Mucosa of rectum (tissue), 2 donors: ENCODE results near the gene MYL3.
A peak's percentile ranks its signal among the peaks of the same experiment; 100 is the strongest.

ENCODE experiments used
- H3K27ac ChIP-seq, 2 donors: one replicate each; pipeline ENCODE4 v1.7.0; 2013; ENCODE audit warnings: inconsistent platforms in 2 of 2, low read depth in 2 of 2, low read length in 2 of 2
- H3K27me3 ChIP-seq, 2 donors: one replicate each; pipeline ENCODE4 v1.7.0; 2013; ENCODE audit warnings: low read length in 2 of 2; ENCODE audit not compliant: control insufficient read depth in 2 of 2, insufficient read depth in 2 of 2
- H3K36me3 ChIP-seq, 2 donors: one replicate each; pipeline ENCODE4 v1.7.0; 2013; ENCODE audit warnings: low read length in 2 of 2; ENCODE audit not compliant: control insufficient read depth in 2 of 2, insufficient read depth in 2 of 2
- H3K4me1 ChIP-seq, 2 donors: one replicate each; pipeline ENCODE4 v1.7.0; 2013; ENCODE audit warnings: low read length in 2 of 2, mild to moderate bottlenecking in 1 of 2; ENCODE audit not compliant: control insufficient read depth in 2 of 2, insufficient read depth in 2 of 2
- H3K4me3 ChIP-seq, 2 donors: one replicate each; pipeline ENCODE4 v1.7.0; 2013; ENCODE audit warnings: low read length in 2 of 2
- H3K9ac ChIP-seq, 2 donors: one replicate each; pipeline ENCODE4 v1.7.0; 2013; ENCODE audit warnings: low read length in 2 of 2, low read depth in 1 of 2, mild to moderate bottlenecking in 1 of 2
- H3K9me3 ChIP-seq, 2 donors: one replicate each; pipeline ENCODE4 v1.7.0; 2013; ENCODE audit warnings: low read length in 2 of 2; ENCODE audit not compliant: control insufficient read depth in 2 of 2
- donor health status: healthy.
- donor health status: Normal muscosa, but diverticular disease.

Gene MYL3

GRCh38 chr3:46875560-46875959 lies 12.3 kb upstream of the MYL3 start:
- Histone ChIP-seq H3K27me3 (peaks cover 3 to 5% of the 10 kb centered on the region in 2 donors), H3K9ac (no peak overlapping the region), H3K4me1 (no peaks in the 10 kb centered on the region)

GRCh38 chr3:46874430-46874829 lies 11.2 kb upstream of the MYL3 start:
- Histone ChIP-seq H3K36me3 (no peaks in the 10 kb centered on the region), H3K4me1 (no peaks in the 10 kb centered on the region), H3K27ac (peak overlapping the region; percentile 23 to 32), H3K9me3 (no peaks in the 10 kb centered on the region), H3K27me3 (no peaks in the 10 kb centered on the region), H3K9ac (no peak overlapping the region), H3K4me3 (no peak overlapping the region)

More at GRCh38 chr3:46875560-46875959, 12.3 kb upstream of the MYL3 start:
- Histone ChIP-seq H3K4me3 (no peak overlapping the region), H3K27ac (no peak overlapping the region), H3K36me3 (no peaks in the 10 kb centered on the region), H3K9me3 (no peaks in the 10 kb centered on the region)

GRCh38 chr3:46873521-46873920 lies 10.3 kb upstream of the MYL3 start:
- no peaks in the 10 kb centered on the region for H3K36me3 ChIP-seq
- no peak overlapping the region for H3K27ac ChIP-seq
- H3K9ac ChIP-seq = no peak overlapping the region
- H3K4me1 ChIP-seq = no peaks in the 10 kb centered on the region
- H3K4me3 ChIP-seq = no peak overlapping the region
- H3K9me3 ChIP-seq = no peaks in the 10 kb centered on the region
- no peaks in the 10 kb centered on the region for H3K27me3 ChIP-seq

- Histone ChIP-seq H3K9me3 (no peaks in the 10 kb centered on the region), H3K4me3 (no peak overlapping the region), H3K27me3 (no peaks in the 10 kb centered on the region), H3K4me1 (peaks cover 4 to 7% of the 10 kb centered on the region in 2 donors), H3K9ac (no peak overlapping the region), H3K27ac (no peak overlapping the region), H3K36me3 (no peaks in the 10 kb centered on the region)
Measured at GRCh38 chr3:46871222-46871621, 8.0 kb upstream of the MYL3 start.

- H3K4me1 ChIP-seq = peaks cover 4 to 7% of the 10 kb centered on the region in 2 donors
- no peak overlapping the region for H3K9ac ChIP-seq
- H3K9me3 ChIP-seq = no peaks in the 10 kb centered on the region
- no peaks in the 10 kb centered on the region for H3K36me3 ChIP-seq
- H3K27ac ChIP-seq = no peak overlapping the region
- H3K4me3 ChIP-seq = no peak overlapping the region
- no peaks in the 10 kb centered on the region for H3K27me3 ChIP-seq
Measured at GRCh38 chr3:46870651-46871050, 7.4 kb upstream of the MYL3 start.

DNA sequence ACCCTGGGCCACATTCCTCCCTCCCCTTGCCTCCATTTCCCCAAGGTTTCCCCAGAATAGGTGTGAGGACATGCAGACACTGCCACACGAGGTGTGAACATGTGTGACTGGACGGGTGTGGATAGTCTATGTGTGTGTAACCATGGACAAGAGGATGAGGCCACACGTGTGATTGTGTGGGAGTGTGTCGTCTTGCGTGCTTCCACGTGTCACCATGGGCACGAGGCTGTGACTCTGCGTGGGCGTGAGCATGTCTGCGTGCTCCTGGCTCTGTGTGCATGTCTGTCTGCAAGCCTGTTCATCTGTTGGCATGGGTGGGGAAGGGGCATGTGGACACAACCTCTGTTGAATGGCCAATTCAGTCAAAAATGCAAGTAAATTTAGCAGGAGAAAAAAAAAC lies 6.2 kb upstream of the MYL3 start:
- no peaks in the 10 kb centered on the region for H3K36me3 ChIP-seq
- no peaks in the 10 kb centered on the region for H3K27me3 ChIP-seq
- H3K27ac ChIP-seq = no peak overlapping the region
- no peaks in the 10 kb centered on the region for H3K9me3 ChIP-seq
- no peak overlapping the region for H3K9ac ChIP-seq
- peaks cover 4 to 7% of the 10 kb centered on the region in 2 donors for H3K4me1 ChIP-seq
- no peak overlapping the region for H3K4me3 ChIP-seq

GRCh38 chr3:46868948-46869347 lies 5.7 kb upstream of the MYL3 start:
- no peaks in the 10 kb centered on the region for H3K27me3 ChIP-seq
- no peak overlapping the region for H3K4me3 ChIP-seq
- peaks cover 4 to 7% of the 10 kb centered on the region in 2 donors for H3K4me1 ChIP-seq
- no peak overlapping the region for H3K27ac ChIP-seq
- H3K36me3 ChIP-seq = no peaks in the 10 kb centered on the region
- H3K9ac ChIP-seq = no peak overlapping the region
- no peaks in the 10 kb centered on the region for H3K9me3 ChIP-seq

DNA sequence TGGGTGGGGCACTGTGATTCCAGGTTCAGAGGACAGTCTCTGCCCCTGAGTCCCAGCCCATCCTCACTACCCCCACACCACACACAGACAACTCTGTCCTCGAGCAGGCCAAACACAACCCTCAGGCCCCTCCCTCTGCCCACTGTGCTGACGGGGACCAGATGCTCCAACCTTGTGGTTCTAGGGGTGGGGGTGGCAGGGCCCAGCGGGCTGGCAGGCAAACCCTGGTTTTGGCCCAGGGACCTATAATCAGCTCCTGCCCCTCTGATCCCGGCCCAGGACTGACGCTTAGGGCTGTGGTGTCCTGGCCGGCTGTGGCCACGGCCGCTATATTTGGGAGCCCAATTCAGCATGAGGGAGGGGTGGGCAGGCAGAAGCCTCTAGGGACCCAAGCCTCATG lies 5.0 kb upstream of the MYL3 start:
- H3K27ac ChIP-seq = no peak overlapping the region
- no peaks in the 10 kb centered on the region for H3K9me3 ChIP-seq
- peaks cover 4 to 7% of the 10 kb centered on the region in 2 donors for H3K4me1 ChIP-seq
- H3K9ac ChIP-seq = no peak overlapping the region
- H3K36me3 ChIP-seq = no peaks in the 10 kb centered on the region
- H3K4me3 ChIP-seq = no peak overlapping the region
- no peaks in the 10 kb centered on the region for H3K27me3 ChIP-seq

DNA sequence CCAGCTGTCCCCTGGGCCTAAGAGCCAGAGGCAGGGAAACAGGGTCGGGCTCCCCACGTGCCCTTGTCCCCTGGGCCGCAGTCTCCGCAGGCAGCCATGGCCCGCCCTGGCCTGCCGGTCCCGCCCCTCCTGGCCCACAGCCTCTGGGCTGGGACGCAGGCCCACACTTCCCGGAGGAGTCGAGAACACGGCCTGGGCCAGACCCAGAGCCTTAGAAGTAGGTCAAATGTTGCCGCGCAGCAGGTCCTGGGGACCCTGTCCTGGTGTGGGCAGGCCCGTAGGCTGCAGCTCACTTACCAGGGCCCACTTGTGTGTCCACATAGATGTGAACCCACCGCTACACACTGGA lies 4.3 kb upstream of the MYL3 start:
- Histone ChIP-seq H3K27me3 (no peaks in the 10 kb centered on the region), H3K9me3 (no peaks in the 10 kb centered on the region), H3K4me1 (peaks cover 4 to 7% of the 10 kb centered on the region in 2 donors), H3K27ac (no peak overlapping the region), H3K36me3 (no peaks in the 10 kb centered on the region), H3K9ac (no peak overlapping the region), H3K4me3 (no peak overlapping the region)

DNA sequence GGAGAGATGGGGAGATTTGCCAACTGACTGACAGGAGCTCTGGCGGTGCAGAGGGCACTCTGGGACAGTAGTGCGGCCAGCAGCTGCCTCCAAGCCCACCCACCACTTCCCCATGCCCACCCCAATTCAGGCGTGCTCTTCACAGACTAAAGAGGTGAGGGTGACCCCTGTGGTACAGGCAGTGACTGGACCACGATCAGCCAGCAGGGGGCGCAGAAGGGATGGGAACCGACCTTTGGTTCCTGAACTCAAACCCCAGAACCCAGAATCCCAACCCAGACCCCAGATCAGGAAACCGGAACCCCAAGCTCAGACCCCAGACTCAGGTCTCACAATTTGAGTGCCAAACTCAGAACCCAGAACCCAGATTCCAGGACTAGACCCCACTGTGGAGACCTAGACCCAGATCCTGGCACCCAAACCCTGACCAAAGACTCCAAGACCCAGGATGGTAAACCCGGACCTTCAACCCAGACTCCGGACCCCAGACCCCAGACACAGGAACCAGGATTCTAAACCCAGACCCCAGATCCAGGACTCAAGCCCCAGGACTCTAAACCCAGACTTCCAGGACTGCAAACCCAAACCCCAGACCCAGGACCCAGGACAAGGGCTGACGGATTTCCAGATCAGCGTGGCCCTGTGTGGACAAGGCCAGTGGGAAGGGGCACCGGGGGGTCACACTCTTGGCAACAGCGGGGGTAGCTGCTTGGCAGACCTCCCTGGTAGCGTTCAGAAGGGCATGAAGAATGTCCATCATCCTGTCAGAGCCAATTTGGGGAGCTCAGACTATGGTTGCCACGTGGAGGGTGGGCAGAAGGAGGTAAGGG lies 3.7 kb upstream of the MYL3 start:
- H3K27ac ChIP-seq = peak overlapping the region in 1 of 2 donors; percentile 17
- no peak overlapping the region for H3K4me3 ChIP-seq
- no peak overlapping the region for H3K9ac ChIP-seq
- H3K27me3 ChIP-seq = no peaks in the 10 kb centered on the region
- H3K4me1 ChIP-seq = peaks cover 4 to 7% of the 10 kb centered on the region in 2 donors
- no peaks in the 10 kb centered on the region for H3K36me3 ChIP-seq
- H3K9me3 ChIP-seq = no peaks in the 10 kb centered on the region
